Astrocyte of the spinal cord (primary cell): ENCODE measurements around the gene BIRC2.

Experiments
- DNase-seq: peaks from one replicate; pipeline ENCODE4 v3.0.0; 2011; ENCODE audit warnings: low read depth, low spot score
- H3K4me3 ChIP-seq: 2 replicates; pipeline ENCODE4 v1.5.1; 2011; ENCODE audit warnings: low read depth, mild to moderate bottlenecking, low read length, moderate library complexity
- CTCF ChIP-seq: IDR thresholded peaks from 2 replicates; pipeline ENCODE4 v1.5.1; 2012; ENCODE audit warnings: low read depth, mild to moderate bottlenecking, low read length, inconsistent platforms
- in situ Hi-C: cut with HindIII; loops from 2 replicates; pipeline ENCODE4 v1.10.0; 2017; ENCODE audit warnings: low sequenced_read_pairs

BIRC2 gene

GRCh38 chr11:102383839-102384238 lies 36.8 kb downstream of the BIRC2 start:
- H3K4me3 ChIP-seq: no peak overlapping the region

GRCh38 chr11:102384419-102385079 lies 37.5 kb downstream of the BIRC2 start:
- DNase-seq: no peak
- no peak overlapping the region for H3K4me3 ChIP-seq
- TF ChIP-seq CTCF: no peak
- in situ Hi-C loops: no loop called here

More at GRCh38 chr11:102383839-102384238, 36.8 kb downstream of the BIRC2 start:
- no peak for DNase-seq
- in situ Hi-C loops: no loop called here
- TF ChIP-seq CTCF: no peak

GRCh38 chr11:102385085-102386007 lies 38.3 kb downstream of the BIRC2 start:
- DNase-seq: no peak
- in situ Hi-C loops: no loop called here
- no peak overlapping the region for H3K4me3 ChIP-seq
- TF ChIP-seq CTCF: no peak

- DNase-seq: no peak
- no peak for TF ChIP-seq CTCF
- no peak overlapping the region for H3K4me3 ChIP-seq
- in situ Hi-C loops: no loop called here
These were observed 39.2 kb downstream of the BIRC2 start for GRCh38 chr11:102386136-102386734.

- in situ Hi-C loops: no loop called here
- no peak for DNase-seq
- no peak for TF ChIP-seq CTCF
- no peak overlapping the region for H3K4me3 ChIP-seq
These were observed 40.2 kb downstream of the BIRC2 start for GRCh38 chr11:102387043-102387781.

- TF ChIP-seq CTCF: no peak
- H3K4me3 ChIP-seq: no peak overlapping the region
- no peak for DNase-seq
- in situ Hi-C loops: no loop called here
These were observed 42.2 kb downstream of the BIRC2 start for GRCh38 chr11:102389253-102389652.
